ENCODE results near the gene TM7SF2.

TM7SF2 gene

GRCh38 chr11:65151331-65151899 lies 39.7 kb downstream of the TM7SF2 start:
- DNase-seq (ENCODE audit: low read depth) = no peak
- TF ChIP-seq CTCF (IDR thresholded peaks at IDR 0.05; ENCODE audit: control insufficient read depth, insufficient read depth, low read depth, low read length, missing control alignments) = no peak
- H3K4me3 ChIP-seq (ENCODE audit: control insufficient read depth, low read depth, low read length) = no peak overlapping the region

GRCh38 chr11:65152122-65152521 lies 40.5 kb downstream of the TM7SF2 start:
- DNase-seq (ENCODE audit: low read depth) = no peak
- no peak overlapping the region for H3K4me3 ChIP-seq (ENCODE audit: control insufficient read depth, low read depth, low read length)
- TF ChIP-seq CTCF (IDR thresholded peaks at IDR 0.05; ENCODE audit: control insufficient read depth, insufficient read depth, low read depth, low read length, missing control alignments) = no peak

GRCh38 chr11:65156256-65156655 lies 44.6 kb downstream of the TM7SF2 start:
- no peak overlapping the region for H3K4me3 ChIP-seq (ENCODE audit: control insufficient read depth, low read depth, low read length)
- TF ChIP-seq CTCF (IDR thresholded peaks at IDR 0.05; ENCODE audit: control insufficient read depth, insufficient read depth, low read depth, low read length, missing control alignments) = no peak
- no peak for DNase-seq (ENCODE audit: low read depth)

GRCh38 chr11:65156926-65157325 lies 45.3 kb downstream of the TM7SF2 start:
- H3K4me3 ChIP-seq (ENCODE audit: control insufficient read depth, low read depth, low read length) = no peak overlapping the region
- DNase-seq (ENCODE audit: low read depth) = no peak
- no peak for TF ChIP-seq CTCF (IDR thresholded peaks at IDR 0.05; ENCODE audit: control insufficient read depth, insufficient read depth, low read depth, low read length, missing control alignments)

- H3K4me3 ChIP-seq (ENCODE audit: control insufficient read depth, low read depth, low read length) = no peak overlapping the region
- no peak for DNase-seq (ENCODE audit: low read depth)
- TF ChIP-seq CTCF (IDR thresholded peaks at IDR 0.05; ENCODE audit: control insufficient read depth, insufficient read depth, low read depth, low read length, missing control alignments) = no peak
These were observed 45.7 kb downstream of the TM7SF2 start for GRCh38 chr11:65157336-65157735.

- no peak for DNase-seq (ENCODE audit: low read depth)
- no peak for TF ChIP-seq CTCF (IDR thresholded peaks at IDR 0.05; ENCODE audit: control insufficient read depth, insufficient read depth, low read depth, low read length, missing control alignments)
- no peak overlapping the region for H3K4me3 ChIP-seq (ENCODE audit: control insufficient read depth, low read depth, low read length)
These were observed 47.3 kb downstream of the TM7SF2 start for GRCh38 chr11:65159012-65159411.

- no peak for DNase-seq (ENCODE audit: low read depth)
- no peak overlapping the region for H3K4me3 ChIP-seq (ENCODE audit: control insufficient read depth, low read depth, low read length)
- no peak for TF ChIP-seq CTCF (IDR thresholded peaks at IDR 0.05; ENCODE audit: control insufficient read depth, insufficient read depth, low read depth, low read length, missing control alignments)
These were observed 49.0 kb downstream of the TM7SF2 start for GRCh38 chr11:65160643-65161042.

Data from AG09309 (cell line).